ENCODE measurements around the gene NIT2. TPM values are rescaled to one million over a fixed set of nuclear protein-coding genes. Genes with fewer than 3 reads are reported as not detected.

NIT2 gene
- total RNA-seq, 2 donors from 2014 or later: 37.6 to 39.9 TPM

GRCh38 chr3:100384733-100385525 is 50.4 kb downstream of the NIT2 start:
- DNase-seq (no peak), ATAC-seq (replicated peaks in 1 of 2) (no peak)
- Mint-ChIP-seq H3K4me3 (no peak overlapping the region), H3K27me3 (ENCODE audit: low read depth) (no peaks in the 10 kb centered on the region), H3K36me3 (ENCODE audit: insufficient read depth in 2 of 2) (peaks cover 8 to 26% of the 10 kb centered on the region in 2 donors), H3K9me3 (peaks cover 0 to 2% of the 10 kb centered on the region in 2 donors), H3K27ac (peak overlapping the region; percentile 74), H3K4me1 (ENCODE audit: low read depth) (peaks cover 9% of the 10 kb centered on the region)

GRCh38 chr3:100386437-100387074 is 52.0 kb downstream of the NIT2 start:
- H3K27ac Mint-ChIP-seq: no peak overlapping the region
- H3K27me3 Mint-ChIP-seq (ENCODE audit: low read depth): no peaks in the 10 kb centered on the region
- ATAC-seq (replicated peaks in 1 of 2) (no peak), DNase-seq (no peak)
- H3K4me1 Mint-ChIP-seq (ENCODE audit: low read depth): peaks cover 9% of the 10 kb centered on the region
- H3K9me3 Mint-ChIP-seq: peaks cover 0 to 2% of the 10 kb centered on the region in 2 donors
- peaks cover 7 to 34% of the 10 kb centered on the region in 2 donors for H3K36me3 Mint-ChIP-seq (ENCODE audit: insufficient read depth in 2 of 2)
- no peak overlapping the region for H3K4me3 Mint-ChIP-seq

DNA sequence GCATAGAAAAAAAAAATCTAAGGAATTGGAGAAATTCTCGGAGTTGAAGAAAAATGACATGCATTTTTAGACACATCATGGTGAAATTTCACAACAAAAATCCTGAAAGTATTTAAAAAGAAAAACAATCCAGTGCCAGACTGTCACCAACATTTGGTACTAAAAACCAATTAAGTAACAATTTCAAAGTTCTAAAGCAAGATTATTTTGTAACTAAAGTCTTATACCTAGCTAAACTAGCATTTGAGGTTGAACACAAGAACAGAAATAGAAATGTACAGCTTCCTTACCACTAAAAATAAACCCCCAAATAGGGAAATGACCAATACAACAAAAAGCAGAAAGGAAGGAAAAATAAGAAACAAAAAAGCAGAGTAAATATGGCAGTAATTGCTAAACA is 54.5 kb downstream of the NIT2 start:
- Mint-ChIP-seq H3K4me3 (no peak overlapping the region), H3K36me3 (ENCODE audit: insufficient read depth in 2 of 2) (peaks cover 7 to 32% of the 10 kb centered on the region in 2 donors), H3K9me3 (peaks cover 0 to 2% of the 10 kb centered on the region in 2 donors), H3K4me1 (ENCODE audit: low read depth) (peaks cover 22% of the 10 kb centered on the region), H3K27me3 (ENCODE audit: low read depth) (no peaks in the 10 kb centered on the region), H3K27ac (no peak overlapping the region)
- DNase-seq (no peak), ATAC-seq (replicated peaks in 1 of 2) (no peak)

DNA sequence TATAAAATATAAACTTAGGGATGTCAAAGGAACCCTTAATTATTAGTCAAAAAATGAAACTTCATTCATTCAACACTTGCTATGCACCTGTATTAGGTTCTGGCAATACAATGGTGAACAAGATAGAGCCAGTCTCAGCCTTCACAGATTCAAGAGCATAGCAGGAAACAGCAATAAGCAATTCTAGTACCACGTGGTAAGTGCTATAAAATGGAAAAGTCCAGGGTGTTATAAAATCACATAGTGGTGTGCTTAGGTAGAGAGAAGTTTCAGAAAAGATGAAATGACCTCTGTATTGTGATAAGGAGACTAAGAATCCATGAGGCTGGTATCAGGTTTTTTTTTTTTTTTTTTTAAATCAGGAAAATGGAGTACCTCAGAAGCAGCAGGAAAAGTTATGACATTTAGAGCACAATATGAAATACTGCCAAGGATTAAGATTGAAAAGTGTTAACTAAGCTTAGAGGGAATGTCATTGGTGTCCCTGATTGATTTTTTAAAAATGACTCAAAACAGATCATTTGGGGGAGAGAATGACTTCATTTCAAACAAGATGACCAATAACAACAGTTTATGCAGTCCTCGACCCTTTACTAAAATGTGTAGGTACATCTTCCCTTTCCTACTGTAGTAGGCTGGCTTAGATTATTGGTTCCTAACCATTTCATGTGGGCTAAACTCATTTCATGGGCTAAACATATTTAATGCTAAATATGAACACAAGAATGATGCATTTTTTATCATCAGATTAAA is 61.3 kb downstream of the NIT2 start:
- ATAC-seq (replicated peaks in 1 of 2) (no peak), DNase-seq (no peak)
- H3K4me1 Mint-ChIP-seq (ENCODE audit: low read depth): peaks cover 69% of the 10 kb centered on the region
- H3K27ac Mint-ChIP-seq: peak overlapping the region; percentile 45
- H3K36me3 Mint-ChIP-seq (ENCODE audit: insufficient read depth in 2 of 2): peaks cover 2 to 7% of the 10 kb centered on the region in 2 donors
- H3K4me3 Mint-ChIP-seq: peak overlapping the region in 1 of 2 donors; percentile 35
- no peaks in the 10 kb centered on the region for H3K9me3 Mint-ChIP-seq
- no peaks in the 10 kb centered on the region for H3K27me3 Mint-ChIP-seq (ENCODE audit: low read depth)

DNA sequence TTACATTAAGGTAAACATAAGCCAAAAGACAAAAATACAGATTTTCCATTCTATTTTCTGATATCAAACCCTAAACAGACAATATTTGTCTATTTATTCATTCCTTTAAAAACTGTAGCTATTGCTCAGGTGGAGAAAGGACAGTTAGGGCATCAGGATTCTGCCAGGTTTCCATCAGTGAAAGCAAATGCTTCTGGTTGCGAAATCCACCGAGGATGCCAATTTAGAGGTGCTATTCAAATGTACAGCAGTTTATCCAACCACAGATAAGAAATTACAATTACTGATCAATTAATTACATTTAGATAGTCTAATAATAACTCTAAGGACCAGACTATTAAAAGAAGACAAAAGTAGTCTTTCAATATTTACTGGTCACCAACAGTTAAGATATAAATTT is 62.4 kb downstream of the NIT2 start:
- no peak for DNase-seq
- Mint-ChIP-seq H3K4me3 (peak overlapping the region in 1 of 2 donors; percentile 47), H3K9me3 (no peaks in the 10 kb centered on the region), H3K27ac (peak overlapping the region; percentile 72), H3K27me3 (ENCODE audit: low read depth) (no peaks in the 10 kb centered on the region), H3K4me1 (ENCODE audit: low read depth) (peaks cover 73% of the 10 kb centered on the region), H3K36me3 (ENCODE audit: insufficient read depth in 2 of 2) (peaks cover 2 to 6% of the 10 kb centered on the region in 2 donors)
- ATAC-seq (replicated peaks in 1 of 2): no peak

GRCh38 chr3:100399341-100400071 is 64.9 kb downstream of the NIT2 start:
- Mint-ChIP-seq H3K4me3 (peak overlapping the region; percentile 93 to 100), H3K27me3 (ENCODE audit: low read depth) (no peaks in the 10 kb centered on the region), H3K36me3 (ENCODE audit: insufficient read depth in 2 of 2) (peaks cover 2 to 4% of the 10 kb centered on the region in 2 donors), H3K27ac (peak overlapping the region; percentile 97), H3K4me1 (ENCODE audit: low read depth) (peaks cover 81% of the 10 kb centered on the region), H3K9me3 (peaks cover 0 to 1% of the 10 kb centered on the region in 2 donors)
- DNase-seq (no peak), ATAC-seq (replicated peaks in 1 of 2) (no peak)

DNA sequence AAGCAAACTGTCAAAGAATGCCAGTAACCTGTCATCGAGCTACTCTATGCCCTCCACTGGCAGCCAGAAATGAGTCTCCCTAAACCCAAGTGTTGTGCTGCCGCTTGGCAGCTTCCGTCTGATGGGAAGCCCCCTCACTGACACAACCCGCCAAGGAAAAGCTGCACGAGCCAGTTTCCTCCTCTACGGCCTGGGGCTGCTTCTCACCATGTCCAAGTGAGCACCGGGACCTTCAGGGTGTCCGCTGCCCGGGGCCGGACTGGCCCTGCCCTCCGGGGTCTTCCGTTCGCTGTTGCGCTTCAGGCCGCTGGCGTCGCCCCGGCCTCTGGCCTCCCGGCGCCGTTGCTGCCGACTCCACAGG is 65.8 kb downstream of the NIT2 start:
- Mint-ChIP-seq H3K9me3 (peaks cover 0 to 1% of the 10 kb centered on the region in 2 donors), H3K4me3 (peak overlapping the region; percentile 93 to 100), H3K4me1 (ENCODE audit: low read depth) (peaks cover 82% of the 10 kb centered on the region), H3K27ac (peak overlapping the region; percentile 97), H3K27me3 (ENCODE audit: low read depth) (no peaks in the 10 kb centered on the region), H3K36me3 (ENCODE audit: insufficient read depth in 2 of 2) (peaks cover 2 to 4% of the 10 kb centered on the region in 2 donors)
- DNase-seq (peak; percentile 58 to 65), ATAC-seq (replicated peaks in 1 of 2) (peak; percentile 51 to 56)

GRCh38 chr3:100400780-100401673 is 66.5 kb downstream of the NIT2 start, which contains the start of the genes LNP1 and TOMM70:
Gene LNP1, plus strand, starts transcription at chr3:100401539. Its CDS starts 28,191 bp downstream, at chr3:100429730.
Gene TOMM70, minus strand, starts transcription at chr3:100401089. Its CDS starts 140 bp downstream, at chr3:100400949.
- H3K9me3 Mint-ChIP-seq: peaks cover 0 to 1% of the 10 kb centered on the region in 2 donors
- H3K27me3 Mint-ChIP-seq (ENCODE audit: low read depth): no peaks in the 10 kb centered on the region
- H3K36me3 Mint-ChIP-seq (ENCODE audit: insufficient read depth in 2 of 2): peaks cover 4 to 6% of the 10 kb centered on the region in 2 donors
- peaks cover 82% of the 10 kb centered on the region for H3K4me1 Mint-ChIP-seq (ENCODE audit: low read depth)
- DNase-seq: peak; percentile 95 to 97
- peak; percentile 91 for ATAC-seq (replicated peaks in 1 of 2)
- H3K27ac Mint-ChIP-seq: peak within 1 kb of the TSS; percentile 100
- H3K4me3 Mint-ChIP-seq: peak within 1 kb of the TSS; percentile 93 to 100

- DNase-seq (peak; percentile 54 to 59), ATAC-seq (replicated peaks in 1 of 2) (peak; percentile 21 to 33)
- peak overlapping the region; percentile 100 for H3K27ac Mint-ChIP-seq
- H3K9me3 Mint-ChIP-seq: peaks cover 0 to 1% of the 10 kb centered on the region in 2 donors
- H3K27me3 Mint-ChIP-seq (ENCODE audit: low read depth): no peaks in the 10 kb centered on the region
- H3K36me3 Mint-ChIP-seq (ENCODE audit: insufficient read depth in 2 of 2): peaks cover 4 to 7% of the 10 kb centered on the region in 2 donors
- H3K4me1 Mint-ChIP-seq (ENCODE audit: low read depth): peaks cover 78% of the 10 kb centered on the region
- H3K4me3 Mint-ChIP-seq: peak overlapping the region; percentile 93 to 100
These were observed 67.1 kb downstream of the NIT2 start for GRCh38 chr3:100401674-100402041.

GRCh38 chr3:100402256-100402655 is 67.7 kb downstream of the NIT2 start:
- H3K9me3 Mint-ChIP-seq: peaks cover under 1 to 1% of the 10 kb centered on the region in 2 donors
- peaks cover 7 to 12% of the 10 kb centered on the region in 2 donors for H3K36me3 Mint-ChIP-seq (ENCODE audit: insufficient read depth in 2 of 2)
- no peaks in the 10 kb centered on the region for H3K27me3 Mint-ChIP-seq (ENCODE audit: low read depth)
- DNase-seq (no peak), ATAC-seq (replicated peaks in 1 of 2) (no peak)
- peak overlapping the region; percentile 93 to 100 for H3K4me3 Mint-ChIP-seq
- H3K4me1 Mint-ChIP-seq (ENCODE audit: low read depth): peaks cover 73% of the 10 kb centered on the region
- H3K27ac Mint-ChIP-seq: peak overlapping the region; percentile 100

DNA sequence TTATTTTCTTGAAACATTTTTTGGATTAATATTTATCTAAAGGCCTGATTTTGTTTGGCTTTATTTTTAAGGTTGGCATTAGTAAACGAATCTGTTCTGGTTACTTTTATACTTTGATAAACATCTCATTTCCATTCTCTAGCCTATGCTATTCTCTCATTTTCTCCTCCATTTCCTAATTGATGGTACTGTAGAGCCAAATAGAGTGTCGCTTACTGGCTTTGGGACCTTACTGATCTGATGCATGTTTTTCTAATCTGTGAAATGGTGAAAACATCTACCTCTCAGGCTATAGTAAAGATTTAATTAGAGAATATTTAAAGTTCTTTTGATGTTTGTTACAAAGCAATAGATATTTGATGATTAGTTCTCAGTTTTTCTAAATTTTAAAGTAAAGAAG is 68.3 kb downstream of the NIT2 start:
- peak overlapping the region; percentile 70 for H3K27ac Mint-ChIP-seq
- H3K27me3 Mint-ChIP-seq (ENCODE audit: low read depth): no peaks in the 10 kb centered on the region
- DNase-seq (no peak), ATAC-seq (replicated peaks in 1 of 2) (no peak)
- peaks cover 12 to 15% of the 10 kb centered on the region in 2 donors for H3K36me3 Mint-ChIP-seq (ENCODE audit: insufficient read depth in 2 of 2)
- peaks cover 66% of the 10 kb centered on the region for H3K4me1 Mint-ChIP-seq (ENCODE audit: low read depth)
- peak overlapping the region; percentile 93 to 100 for H3K4me3 Mint-ChIP-seq
- H3K9me3 Mint-ChIP-seq: peaks cover 5 to 7% of the 10 kb centered on the region in 2 donors
